CD14-positive monocyte (primary cell): ENCODE results near the gene SUSD4. TPM values are rescaled to one million over a fixed set of nuclear protein-coding genes. Genes with fewer than 3 reads are reported as not detected.
A peak's percentile ranks its signal among the peaks of the same experiment; 100 is the strongest.

Experiments
- DNase-seq, 3 donors: peaks; one replicate each; pipeline ENCODE4 v3.0.0-alpha.2; 2011 to 2022
- H2AFZ ChIP-seq: 2 replicates; pipeline ENCODE4 v1.6.0; 2012; ENCODE audit warnings: mild to moderate bottlenecking, low read depth, low read length, inconsistent platforms; ENCODE audit not compliant: insufficient read depth, poor library complexity, severe bottlenecking
- H3K27ac ChIP-seq, 2 donors: 1 replicate in 1 of 2; 2 replicates in 1 of 2; pipeline ENCODE4 v1.5.1; 2012 to 2013; ENCODE audit warnings: low read length in 2 of 2, control low read depth in 1 of 2, inconsistent platforms in 1 of 2, low read depth in 1 of 2, mild to moderate bottlenecking in 1 of 2
- H3K27me3 ChIP-seq, 2 donors: one replicate each; pipeline versions ENCODE4 v1.6.0 to v1.6.1; 2011 to 2013; ENCODE audit warnings: low read length in 2 of 2; ENCODE audit not compliant: control insufficient read depth in 2 of 2, insufficient read depth in 2 of 2
- H3K36me3 ChIP-seq, 2 donors: replicated peaks in 1 of 2; 1 replicate in 1 of 2; 2 replicates in 1 of 2; pipeline versions ENCODE4 v1.5.1 to v1.6.1; 2012 to 2013; ENCODE audit warnings: low read length in 2 of 2, control low read depth in 1 of 2, inconsistent platforms in 1 of 2, mild to moderate bottlenecking in 1 of 2; ENCODE audit not compliant: insufficient read depth in 2 of 2, control insufficient read depth in 1 of 2
- H3K4me1 ChIP-seq, 2 donors: 1 replicate in 1 of 2; 2 replicates in 1 of 2; pipeline versions ENCODE4 v1.5.1 to v1.6.1; 2012 to 2013; ENCODE audit warnings: low read length in 2 of 2, control low read depth in 1 of 2, inconsistent platforms in 1 of 2, mild to moderate bottlenecking in 1 of 2, moderate library complexity in 1 of 2; ENCODE audit not compliant: insufficient read depth in 2 of 2, control insufficient read depth in 1 of 2
- H3K4me2 ChIP-seq: replicated peaks from 2 replicates; pipeline ENCODE3; 2012; ENCODE audit warnings: low read length, moderate library complexity, mild to moderate bottlenecking; ENCODE audit not compliant: poor library complexity, severe bottlenecking; ENCODE audit errors: extremely low read depth
- H3K4me3 ChIP-seq, 3 experiments: fragments of 200-600 bp in 1 of 3; sonication (generic) in 1 of 3; replicated peaks in 1 of 3; 1 replicate in 2 of 3; 2 replicates in 1 of 3; pipeline ENCODE4 v1.5.1; 2011 to 2013; ENCODE audit warnings: low read length in 3 of 3, mild to moderate bottlenecking in 3 of 3, control low read depth in 2 of 3, low read depth in 2 of 3, inconsistent platforms in 1 of 3, moderate library complexity in 1 of 3
- H3K79me2 ChIP-seq: 2 replicates; pipeline ENCODE4 v1.6.0; 2012; ENCODE audit warnings: mild to moderate bottlenecking, control low read depth, inconsistent platforms, low read length, moderate library complexity; ENCODE audit not compliant: insufficient read depth
- H3K9ac ChIP-seq: 2 replicates; pipeline ENCODE4 v1.6.0; 2017; ENCODE audit warnings: low read length, mild to moderate bottlenecking; ENCODE audit not compliant: insufficient read depth, poor library complexity, severe bottlenecking
- H3K9me3 ChIP-seq, 2 donors: replicated peaks in 1 of 2; 1 replicate in 1 of 2; 2 replicates in 1 of 2; pipeline versions ENCODE4 v1.5.1 to v1.6.1; 2012 to 2013; ENCODE audit warnings: low read length in 2 of 2, control low read depth in 1 of 2; ENCODE audit not compliant: control insufficient read depth in 1 of 2, insufficient read depth in 1 of 2
- H4K20me1 ChIP-seq: 2 replicates; pipeline ENCODE4 v1.6.0; 2012; ENCODE audit warnings: mild to moderate bottlenecking, low read length, control low read depth, moderate library complexity; ENCODE audit not compliant: insufficient read depth
- H3K27ac Mint-ChIP-seq, 7 donors: one replicate each; pipeline ENCODE4 v1.8.0; 2020; ENCODE audit warnings: mild to moderate bottlenecking in 7 of 7, mixed read lengths in 7 of 7, moderate library complexity in 6 of 7, inconsistent platforms in 2 of 7
- H3K27me3 Mint-ChIP-seq, 3 donors: one replicate each; pipeline ENCODE4 v1.8.0; 2021 to 2022; ENCODE audit warnings: low read depth in 3 of 3, mild to moderate bottlenecking in 3 of 3, mixed read lengths in 3 of 3, moderate library complexity in 3 of 3, inconsistent platforms in 1 of 3
- H3K36me3 Mint-ChIP-seq, 2 donors: one replicate each; pipeline ENCODE4 v1.8.0; 2020; ENCODE audit warnings: mixed read lengths in 2 of 2, inconsistent platforms in 1 of 2, mild to moderate bottlenecking in 1 of 2
- H3K4me1 Mint-ChIP-seq: one replicate; pipeline ENCODE4 v1.8.0; 2020; ENCODE audit warnings: mild to moderate bottlenecking, mixed read lengths
- H3K4me3 Mint-ChIP-seq, 2 donors: one replicate each; pipeline ENCODE4 v1.8.0; 2020; ENCODE audit warnings: mild to moderate bottlenecking in 2 of 2, mixed read lengths in 2 of 2, moderate library complexity in 1 of 2
- H3K9me3 Mint-ChIP-seq, 7 donors: one replicate each; pipeline ENCODE4 v1.8.0; 2020 to 2022; ENCODE audit warnings: mixed read lengths in 7 of 7, mild to moderate bottlenecking in 6 of 7, moderate library complexity in 6 of 7, inconsistent platforms in 2 of 7
- CTCF ChIP-seq: fragments of 200-600 bp; IDR thresholded peaks from one replicate; pipeline ENCODE4 v1.8.0; 2022; ENCODE audit warnings: antibody characterized with exemption, mild to moderate bottlenecking
- WGBS: methylation state at CpG from one replicate; pipeline ENCODE4 v1.1.5; 2013; ENCODE audit warnings: missing lambda C conversion rate; ENCODE audit not compliant: insufficient coverage; 5-methylcytosine and 5-hydroxymethylcytosine counted together
- intact Hi-C, 2 donors: fragments of 100-400 bp; cut with micrococcal nuclease; formaldehyde crosslinking; loops; one replicate each; pipeline versions ENCODE4 v1.15.0 to v1.15.1; 2023
- polyA plus RNA-seq, 3 donors: library from polyadenylated mRNA; depleted of rRNA in 1 of 3; unstranded in 2 of 3; stranded (reverse) in 1 of 3; fragments of 300-500 nt in 2 of 3; fragments of >200 nt in 1 of 3; fragmentation: Illumina TruSeq in 2 of 3; gene quantifications; 1 replicate in 2 of 3; 2 replicates in 1 of 3; pipeline ENCODE4 v1.2.3, GENCODE V29; 2012 to 2021

Gene SUSD4
- polyA plus RNA-seq, 3 donors = 0.34 to 0.92 (median 0.50) TPM

- no peaks in the 10 kb centered on the region for H3K27me3 ChIP-seq
- Mint-ChIP-seq H3K4me3 (no peak overlapping the region), H3K9me3 (peaks cover 0 to under 1% (median 0%) of the 10 kb centered on the region in 7 donors), H3K27ac (peak overlapping the region in 1 of 7 donors; percentile 52), H3K36me3 (no peaks in the 10 kb centered on the region), H3K27me3 (peaks cover 3 to 10% (median 5%) of the 10 kb centered on the region in 3 donors), H3K4me1 (peaks cover 3% of the 10 kb centered on the region)
- intact Hi-C loops = no loop called here
- H4K20me1 ChIP-seq = no peaks in the 10 kb centered on the region
- DNase-seq = no peak
- H3K4me3 ChIP-seq = no peak overlapping the region
- no peaks in the 10 kb centered on the region for H3K9me3 ChIP-seq
- no peaks in the 10 kb centered on the region for H3K4me1 ChIP-seq
- no peak overlapping the region for H2AFZ ChIP-seq
- H3K27ac ChIP-seq = no peak overlapping the region
- H3K4me2 ChIP-seq = no peak overlapping the region
- no peak overlapping the region for H3K9ac ChIP-seq
- H3K36me3 ChIP-seq = no peaks in the 10 kb centered on the region
- 92% methylated on average over 6 of the region's 6 CpGs for WGBS
- no peaks in the 10 kb centered on the region for H3K79me2 ChIP-seq
- no peak for TF ChIP-seq CTCF
Measured at GRCh38 chr1:223225481-223225880, 138.5 kb downstream of the SUSD4 start.

- H4K20me1 ChIP-seq = no peaks in the 10 kb centered on the region
- intact Hi-C loops = no loop called here
- H3K27me3 ChIP-seq = no peaks in the 10 kb centered on the region
- WGBS = 89% methylated on average over 7 of the region's 7 CpGs
- Mint-ChIP-seq H3K36me3 (no peaks in the 10 kb centered on the region), H3K9me3 (peaks cover 0 to 3% (median 0%) of the 10 kb centered on the region in 7 donors), H3K4me3 (no peak overlapping the region), H3K4me1 (peaks cover 3% of the 10 kb centered on the region), H3K27ac (peak overlapping the region in 1 of 7 donors; percentile 32), H3K27me3 (peaks cover 3 to 11% (median 6%) of the 10 kb centered on the region in 3 donors)
- DNase-seq = no peak
- no peak overlapping the region for H3K27ac ChIP-seq
- H2AFZ ChIP-seq = no peak overlapping the region
- no peak for TF ChIP-seq CTCF
- no peak overlapping the region for H3K4me2 ChIP-seq
- no peaks in the 10 kb centered on the region for H3K4me1 ChIP-seq
- no peak overlapping the region for H3K4me3 ChIP-seq
- no peaks in the 10 kb centered on the region for H3K9me3 ChIP-seq
- no peaks in the 10 kb centered on the region for H3K36me3 ChIP-seq
- H3K79me2 ChIP-seq = no peaks in the 10 kb centered on the region
- H3K9ac ChIP-seq = no peak overlapping the region
Measured at GRCh38 chr1:223225061-223225460, 138.9 kb downstream of the SUSD4 start.
